GM08714 (cell line): Measurements from ENCODE around the gene KRCC1.
A peak's percentile ranks its signal among the peaks of the same experiment; 100 is the strongest.

Experiments
- H3K4me3 ChIP-seq: fragments of 200-500 bp; sonication (Bioruptor generic); 2 replicates; pipeline ENCODE4 v1.5.1; 2014; ENCODE audit warnings: mild to moderate bottlenecking, low read length, inconsistent platforms
- ZNF274 ChIP-seq: IDR thresholded peaks from 2 replicates; pipeline ENCODE4 v1.6.1; 2012; ENCODE audit warnings: mild to moderate bottlenecking, low read depth, low read length

KRCC1 gene

GRCh38 chr2:88055371-88056128 lies at the start of gene KRCC1:
KRCC1 (minus strand) TSS chr2:88055783; CDS start chr2:88028563, 27,220 bp downstream.
- H3K4me3 ChIP-seq = peak within 1 kb of the TSS; percentile 98
- no peak for TF ChIP-seq ZNF274

- H3K4me3 ChIP-seq = no peak overlapping the region
- TF ChIP-seq ZNF274 = no peak
Measured at GRCh38 chr2:88100489-88100858, 44.9 kb upstream of the KRCC1 start.

- TF ChIP-seq ZNF274 = no peak
- no peak overlapping the region for H3K4me3 ChIP-seq
Measured at GRCh38 chr2:88099798-88100488, 44.4 kb upstream of the KRCC1 start.

- H3K4me3 ChIP-seq = no peak overlapping the region
- TF ChIP-seq ZNF274 = no peak
Measured at GRCh38 chr2:88098558-88098900, 42.9 kb upstream of the KRCC1 start.

- H3K4me3 ChIP-seq = no peak overlapping the region
- no peak for TF ChIP-seq ZNF274
Measured at GRCh38 chr2:88097891-88098557, 42.4 kb upstream of the KRCC1 start.

GRCh38 chr2:88097192-88097591 lies 41.6 kb upstream of the KRCC1 start:
- TF ChIP-seq ZNF274 = no peak
- no peak overlapping the region for H3K4me3 ChIP-seq

- H3K4me3 ChIP-seq = no peak overlapping the region
- TF ChIP-seq ZNF274 = no peak
Measured at GRCh38 chr2:88096708-88097107, 41.1 kb upstream of the KRCC1 start.

- H3K4me3 ChIP-seq = no peak overlapping the region
- TF ChIP-seq ZNF274 = no peak
Measured at GRCh38 chr2:88095022-88095421, 39.4 kb upstream of the KRCC1 start.

GRCh38 chr2:88092773-88093172 lies 37.2 kb upstream of the KRCC1 start:
- TF ChIP-seq ZNF274 = no peak
- H3K4me3 ChIP-seq = no peak overlapping the region

GRCh38 chr2:88091943-88092342 lies 36.4 kb upstream of the KRCC1 start:
- no peak for TF ChIP-seq ZNF274
- H3K4me3 ChIP-seq = no peak overlapping the region

- TF ChIP-seq ZNF274 = no peak
- H3K4me3 ChIP-seq = no peak overlapping the region
Measured at GRCh38 chr2:88090446-88091283, 35.1 kb upstream of the KRCC1 start.

- no peak overlapping the region for H3K4me3 ChIP-seq
- TF ChIP-seq ZNF274 = no peak
Measured at GRCh38 chr2:88088999-88089398, 33.4 kb upstream of the KRCC1 start.

- TF ChIP-seq ZNF274 = no peak
- H3K4me3 ChIP-seq = no peak overlapping the region
Measured at GRCh38 chr2:88087763-88088162, 32.2 kb upstream of the KRCC1 start.

GRCh38 chr2:88087073-88087472 lies 31.5 kb upstream of the KRCC1 start:
- no peak overlapping the region for H3K4me3 ChIP-seq

More at GRCh38 chr2:88087073-88087472, 31.5 kb upstream of the KRCC1 start:
- no peak for TF ChIP-seq ZNF274
